ENCODE results near the gene SLC2A11.

GRCh38 chr22:23877566-23877965 is 19.9 kb downstream of the SLC2A11 start:
- TF ChIP-seq CTCF (IDR thresholded peaks at IDR 0.05), result no peak
- no peak for TF ChIP-seq POLR2A (IDR thresholded peaks at IDR 0.05)
